Effector memory CD8-positive, alpha-beta T cell (primary cell): ENCODE results near the gene LMTK2.

ENCODE experiments used
- ATAC-seq: fragments of 150-1000 bp; cut with Tn5 transposase; replicated peaks from 2 replicates; pipeline ENCODE4 v1.10.0; 2021; ENCODE audit warnings: mild to moderate bottlenecking, moderate library complexity
- DNase-seq, 3 experiments: peaks; one replicate each; pipeline ENCODE4 v3.0.0; 2021
- H3K27ac Mint-ChIP-seq, 2 donors: one replicate each; pipeline ENCODE4 v1.8.0; 2022; ENCODE audit warnings: mild to moderate bottlenecking in 2 of 2, mixed read lengths in 2 of 2, moderate library complexity in 2 of 2
- H3K27me3 Mint-ChIP-seq, 2 donors: one replicate each; pipeline ENCODE4 v1.8.0; 2022; ENCODE audit warnings: mixed read lengths in 2 of 2
- H3K36me3 Mint-ChIP-seq: one replicate; pipeline ENCODE4 v1.8.0; 2022; ENCODE audit warnings: mild to moderate bottlenecking, moderate library complexity, mixed read lengths; ENCODE audit not compliant: insufficient read depth
- H3K4me1 Mint-ChIP-seq, 2 donors: one replicate each; pipeline ENCODE4 v1.8.0; 2022; ENCODE audit warnings: low read depth in 2 of 2, mixed read lengths in 2 of 2
- H3K4me3 Mint-ChIP-seq, 2 donors: one replicate each; pipeline ENCODE4 v1.8.0; 2022; ENCODE audit warnings: mild to moderate bottlenecking in 2 of 2, mixed read lengths in 2 of 2, moderate library complexity in 2 of 2
- H3K9me3 Mint-ChIP-seq, 2 donors: one replicate each; pipeline ENCODE4 v1.8.0; 2022; ENCODE audit warnings: mixed read lengths in 2 of 2

Gene LMTK2

GRCh38 chr7:98196706-98197605 lies 90.3 kb downstream of the LMTK2 start:
- no peak for DNase-seq
- Mint-ChIP-seq H3K36me3 (peaks cover 23% of the 10 kb centered on the region), H3K4me3 (no peak overlapping the region), H3K9me3 (no peaks in the 10 kb centered on the region), H3K4me1 (peaks cover 12 to 14% of the 10 kb centered on the region in 2 donors), H3K27ac (peak overlapping the region in 1 of 2 donors; percentile 59), H3K27me3 (no peaks in the 10 kb centered on the region)
- ATAC-seq = no peak

- H3K4me3 Mint-ChIP-seq = no peak overlapping the region
- no peak for ATAC-seq
- peaks cover 23 to 25% of the 10 kb centered on the region in 2 donors for H3K4me1 Mint-ChIP-seq
- H3K36me3 Mint-ChIP-seq = peaks cover 19% of the 10 kb centered on the region
- no peaks in the 10 kb centered on the region for H3K9me3 Mint-ChIP-seq
- no peak overlapping the region for H3K27ac Mint-ChIP-seq
- H3K27me3 Mint-ChIP-seq = no peaks in the 10 kb centered on the region
- no peak for DNase-seq
Observed at GRCh38 chr7:98199131-98199530, 92.5 kb downstream of the LMTK2 start.

- Mint-ChIP-seq H3K27ac (peak overlapping the region in 1 of 2 donors; percentile 30), H3K4me1 (peaks cover 23 to 25% of the 10 kb centered on the region in 2 donors), H3K36me3 (peaks cover 18% of the 10 kb centered on the region), H3K9me3 (no peaks in the 10 kb centered on the region), H3K27me3 (no peaks in the 10 kb centered on the region), H3K4me3 (no peak overlapping the region)
- DNase-seq = no peak
- no peak for ATAC-seq
Observed at GRCh38 chr7:98200364-98200763, 93.7 kb downstream of the LMTK2 start.

DNA sequence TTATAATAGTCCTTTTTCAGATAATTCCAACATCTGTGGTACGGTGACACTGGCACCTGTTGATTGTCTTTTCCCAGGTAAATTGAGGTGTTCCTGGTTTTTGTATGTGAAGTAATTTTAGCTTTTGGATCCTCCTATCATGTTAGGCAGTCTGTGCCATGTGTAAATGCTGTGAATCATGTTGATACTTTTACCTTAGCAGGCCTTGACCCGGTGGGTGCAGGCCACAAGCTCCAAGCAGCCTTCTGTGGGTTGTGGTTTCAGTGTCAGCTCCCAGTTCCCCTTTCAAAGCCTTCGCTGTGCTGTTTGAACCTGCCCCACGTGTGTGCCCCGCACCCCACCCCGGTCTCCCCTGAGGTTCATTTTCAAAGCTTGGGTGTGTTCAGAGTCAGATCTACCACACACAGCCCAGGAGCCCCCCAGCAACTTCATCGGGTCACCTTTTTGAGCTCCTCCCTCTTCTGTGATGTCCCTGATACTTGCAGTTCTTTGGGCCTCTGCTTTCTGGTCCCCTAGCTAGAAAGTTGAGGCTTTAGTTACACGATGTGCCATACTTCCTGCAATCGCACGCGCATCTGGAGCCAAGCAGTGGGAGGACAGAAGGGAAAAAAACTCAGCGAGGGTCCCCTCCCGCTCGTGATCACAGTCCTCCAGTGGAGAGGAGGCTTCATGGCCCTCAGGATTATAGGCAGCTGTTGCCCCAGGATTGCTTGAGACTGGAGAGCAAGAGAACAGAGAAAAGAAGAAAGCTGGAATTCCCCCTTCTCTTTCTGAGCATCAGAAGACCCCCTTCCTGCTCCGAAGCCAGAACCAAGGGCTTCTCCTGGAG lies 95.9 kb downstream of the LMTK2 start:
- DNase-seq = peak; percentile 42 to 47 (median 43)
- Mint-ChIP-seq H3K27ac (peak overlapping the region; percentile 61 to 75), H3K9me3 (no peaks in the 10 kb centered on the region)

GRCh38 chr7:98203261-98203963 lies 96.8 kb downstream of the LMTK2 start:
- ATAC-seq (no peak), DNase-seq (no peak)
- H3K27ac Mint-ChIP-seq = no peak overlapping the region
- no peaks in the 10 kb centered on the region for H3K27me3 Mint-ChIP-seq
- peaks cover 21% of the 10 kb centered on the region for H3K36me3 Mint-ChIP-seq
- peaks cover 23 to 25% of the 10 kb centered on the region in 2 donors for H3K4me1 Mint-ChIP-seq
- no peaks in the 10 kb centered on the region for H3K9me3 Mint-ChIP-seq
- peak overlapping the region; percentile 25 to 76 for H3K4me3 Mint-ChIP-seq

More for the DNA sequence above, 95.9 kb downstream of the LMTK2 start:
- peaks cover 23 to 25% of the 10 kb centered on the region in 2 donors for H3K4me1 Mint-ChIP-seq
- H3K27me3 Mint-ChIP-seq = no peaks in the 10 kb centered on the region
- H3K36me3 Mint-ChIP-seq = peaks cover 21% of the 10 kb centered on the region
- peak; percentile 95 for ATAC-seq
- H3K4me3 Mint-ChIP-seq = peak overlapping the region; percentile 60 to 76

- DNase-seq = no peak
- H3K36me3 Mint-ChIP-seq = peaks cover 21% of the 10 kb centered on the region
- H3K27me3 Mint-ChIP-seq = no peaks in the 10 kb centered on the region
- peaks cover 23 to 25% of the 10 kb centered on the region in 2 donors for H3K4me1 Mint-ChIP-seq
- no peak overlapping the region for H3K4me3 Mint-ChIP-seq
- no peak for ATAC-seq
- no peaks in the 10 kb centered on the region for H3K9me3 Mint-ChIP-seq
- H3K27ac Mint-ChIP-seq = no peak overlapping the region
Observed at GRCh38 chr7:98203964-98204605, 97.4 kb downstream of the LMTK2 start.

- H3K9me3 Mint-ChIP-seq = no peaks in the 10 kb centered on the region
- peak overlapping the region in 1 of 2 donors; percentile 38 for H3K4me3 Mint-ChIP-seq
- H3K27me3 Mint-ChIP-seq = no peaks in the 10 kb centered on the region
- DNase-seq (no peak), ATAC-seq (no peak)
- H3K4me1 Mint-ChIP-seq = peaks cover 22 to 23% of the 10 kb centered on the region in 2 donors
- peaks cover 21% of the 10 kb centered on the region for H3K36me3 Mint-ChIP-seq
- H3K27ac Mint-ChIP-seq = no peak overlapping the region
Observed at GRCh38 chr7:98204670-98205069, 98.0 kb downstream of the LMTK2 start.

DNA sequence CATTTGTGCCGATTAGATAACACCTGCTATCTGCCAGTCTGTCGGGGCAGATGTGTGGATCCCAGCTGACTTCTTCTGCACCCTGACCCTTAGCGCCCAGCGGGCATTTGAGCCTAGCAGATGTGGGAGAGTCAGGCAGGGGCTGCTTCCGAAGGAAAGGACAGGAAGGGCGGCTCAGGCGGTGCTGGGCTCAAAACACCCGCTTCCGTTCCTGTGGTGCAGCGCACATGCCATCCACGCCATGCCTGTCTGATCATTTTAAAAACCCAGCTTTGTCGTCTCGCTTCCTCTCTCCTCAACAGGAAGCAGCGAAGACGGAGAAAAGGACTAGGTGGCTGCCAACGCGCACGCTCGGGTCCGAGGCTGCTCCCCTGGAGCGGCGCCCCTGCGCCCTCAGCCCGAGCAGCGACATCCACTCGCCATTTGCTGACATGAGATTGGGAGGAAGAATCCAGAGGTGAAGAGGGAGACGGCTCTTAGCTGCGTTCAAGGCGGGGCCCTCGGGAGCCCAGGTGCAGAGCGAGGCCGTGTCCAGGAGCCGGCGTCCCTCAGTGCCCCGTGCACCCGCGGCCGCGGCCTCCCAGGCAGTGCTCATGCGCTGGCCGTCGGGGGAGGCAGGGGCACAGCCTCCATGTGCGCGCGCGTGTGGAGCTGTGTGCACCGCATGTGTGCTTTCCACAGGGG lies 98.6 kb downstream of the LMTK2 start:
- Mint-ChIP-seq H3K36me3 (peaks cover 24% of the 10 kb centered on the region), H3K4me3 (no peak overlapping the region), H3K27me3 (no peaks in the 10 kb centered on the region), H3K4me1 (peaks cover 18 to 19% of the 10 kb centered on the region in 2 donors), H3K27ac (no peak overlapping the region), H3K9me3 (no peaks in the 10 kb centered on the region)
- DNase-seq = no peak
- no peak for ATAC-seq

DNA sequence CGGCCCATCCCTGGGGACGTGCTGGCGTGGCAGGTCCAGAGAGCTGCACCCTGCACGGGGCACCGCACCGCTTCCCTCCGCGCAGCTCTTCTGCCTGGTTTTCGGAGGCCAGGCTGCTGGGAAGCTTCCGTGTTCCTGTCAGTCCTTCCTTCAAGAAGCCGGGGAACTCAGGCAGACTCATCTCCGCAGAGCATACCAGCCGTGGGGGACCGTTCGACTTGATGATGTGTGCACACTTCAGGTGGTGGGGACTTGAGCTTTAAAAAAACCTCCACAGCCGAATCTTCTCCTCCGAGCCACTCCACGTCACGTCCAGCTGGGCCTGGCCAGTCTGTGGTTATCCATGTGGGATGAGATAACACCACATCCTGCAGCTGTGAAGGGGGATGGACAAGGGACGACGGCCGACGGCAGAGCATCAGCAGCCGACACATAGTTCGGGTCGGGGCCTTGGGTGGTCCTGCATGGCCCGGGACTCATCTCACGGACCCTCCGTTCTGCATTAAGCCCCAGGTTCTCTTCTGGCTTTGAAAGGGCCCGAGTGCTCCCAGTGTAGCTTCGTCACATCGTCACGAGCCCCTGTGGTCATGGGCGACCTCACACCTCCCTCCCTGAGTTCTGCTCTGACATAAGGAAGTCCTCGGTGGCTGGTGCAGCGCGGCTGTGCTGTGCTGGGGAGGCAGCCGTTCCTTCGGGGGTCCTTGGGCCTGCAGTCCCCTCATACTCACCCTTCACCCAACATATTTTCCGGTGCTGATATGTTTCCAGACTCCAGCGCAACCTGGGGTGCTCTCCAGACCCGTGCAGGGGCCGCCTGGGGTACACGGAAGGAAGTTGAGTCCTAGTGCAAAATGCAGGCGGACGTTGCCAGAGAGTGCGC lies 100.0 kb downstream of the LMTK2 start:
- Mint-ChIP-seq H3K9me3 (no peaks in the 10 kb centered on the region), H3K27me3 (no peaks in the 10 kb centered on the region), H3K4me1 (peaks cover 13% of the 10 kb centered on the region in 2 donors), H3K4me3 (no peak overlapping the region), H3K36me3 (peaks cover 24% of the 10 kb centered on the region), H3K27ac (no peak overlapping the region)
- no peak for DNase-seq
- no peak for ATAC-seq

GRCh38 chr7:98209166-98209920 lies 102.7 kb downstream of the LMTK2 start:
- ATAC-seq (no peak), DNase-seq (no peak)
- H3K27me3 Mint-ChIP-seq = no peaks in the 10 kb centered on the region
- no peaks in the 10 kb centered on the region for H3K4me1 Mint-ChIP-seq
- H3K27ac Mint-ChIP-seq = no peak overlapping the region
- H3K9me3 Mint-ChIP-seq = no peaks in the 10 kb centered on the region
- H3K4me3 Mint-ChIP-seq = peak overlapping the region; percentile 27 to 62
- peaks cover 16% of the 10 kb centered on the region for H3K36me3 Mint-ChIP-seq

DNA sequence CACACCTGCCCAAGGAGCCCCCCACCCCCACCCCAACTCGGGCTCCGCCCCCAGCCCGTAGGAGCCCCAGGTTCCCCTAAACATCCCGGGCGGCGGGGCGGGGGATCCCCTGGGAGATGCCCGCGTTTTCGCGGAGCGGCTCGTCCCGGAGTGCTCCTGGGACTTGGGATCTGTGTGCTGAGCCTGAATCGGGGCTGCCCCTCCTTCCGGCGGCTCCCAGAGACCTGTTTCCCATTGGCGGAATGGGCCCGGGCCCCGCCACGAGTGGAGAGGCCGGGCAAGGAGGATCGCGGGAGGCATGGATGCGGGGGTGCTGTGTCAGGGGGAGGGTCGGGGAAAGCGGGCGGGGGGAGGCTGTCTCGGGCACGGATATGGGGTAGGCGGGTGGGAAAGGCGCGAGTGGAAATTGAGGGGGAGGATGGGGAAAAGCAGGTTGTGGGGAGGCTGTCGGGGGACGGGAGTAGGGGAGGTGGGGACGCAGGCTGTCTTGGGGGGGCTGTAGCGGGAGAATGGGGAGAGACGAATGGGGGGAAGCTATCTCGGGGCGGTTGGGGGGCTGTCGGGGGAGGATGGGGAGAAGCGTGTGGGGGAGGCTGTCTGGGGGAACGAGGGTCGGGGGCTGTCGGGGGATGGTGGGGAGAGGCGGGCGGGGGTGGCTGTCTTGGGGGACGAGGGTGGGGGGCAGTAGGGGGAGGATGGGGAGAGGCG lies 104.0 kb downstream of the LMTK2 start:
- ATAC-seq (no peak), DNase-seq (no peak)
- peaks cover 17% of the 10 kb centered on the region for H3K36me3 Mint-ChIP-seq
- no peaks in the 10 kb centered on the region for H3K9me3 Mint-ChIP-seq
- no peaks in the 10 kb centered on the region for H3K27me3 Mint-ChIP-seq
- no peak overlapping the region for H3K27ac Mint-ChIP-seq
- no peaks in the 10 kb centered on the region for H3K4me1 Mint-ChIP-seq
- H3K4me3 Mint-ChIP-seq = peak overlapping the region; percentile 40 to 62
